ENCODE results near the gene FREM2. TPM values are rescaled to one million over a fixed set of nuclear protein-coding genes. Genes with fewer than 3 reads are reported as not detected.
A peak's percentile ranks its signal among the peaks of the same experiment; 100 is the strongest.

Gene FREM2
- 16.9 TPM for total RNA-seq
- 3.6 TPM for polyA plus RNA-seq (ENCODE audit: insufficient read depth, low read depth, low replicate concordance)
- long read RNA-seq, donor 1, full-length matches to known transcripts, result 1 of 1 reads
- long read RNA-seq, donor 1, partial matches to known transcripts, result 0 of 1 reads
- long read RNA-seq, donor 1, other reads (novel, unspliced or antisense), result 0 of 1 reads
- long read RNA-seq, donor 2, result 0 reads
- long read RNA-seq, donor 3, partial matches to known transcripts, result 17 of 17 reads
- long read RNA-seq, donor 3, other reads (novel, unspliced or antisense), result 0 of 17 reads
- long read RNA-seq, donor 4, result 0 reads
- long read RNA-seq, donor 5, result 0 reads
- long read RNA-seq, donor 6, result 0 reads
- long read RNA-seq, donor 7, partial matches to known transcripts, result 0 of 2 reads
- long read RNA-seq, donor 7, other reads (novel, unspliced or antisense), result 2 of 2 reads
- long read RNA-seq, donor 8, full-length matches to known transcripts, result 2 of 2 reads
- long read RNA-seq, donor 8, partial matches to known transcripts, result 0 of 2 reads
- long read RNA-seq, donor 8, other reads (novel, unspliced or antisense), result 0 of 2 reads
- long read RNA-seq, donor 9, result 0 reads
- long read RNA-seq, donor 10, result 0 reads

DNA sequence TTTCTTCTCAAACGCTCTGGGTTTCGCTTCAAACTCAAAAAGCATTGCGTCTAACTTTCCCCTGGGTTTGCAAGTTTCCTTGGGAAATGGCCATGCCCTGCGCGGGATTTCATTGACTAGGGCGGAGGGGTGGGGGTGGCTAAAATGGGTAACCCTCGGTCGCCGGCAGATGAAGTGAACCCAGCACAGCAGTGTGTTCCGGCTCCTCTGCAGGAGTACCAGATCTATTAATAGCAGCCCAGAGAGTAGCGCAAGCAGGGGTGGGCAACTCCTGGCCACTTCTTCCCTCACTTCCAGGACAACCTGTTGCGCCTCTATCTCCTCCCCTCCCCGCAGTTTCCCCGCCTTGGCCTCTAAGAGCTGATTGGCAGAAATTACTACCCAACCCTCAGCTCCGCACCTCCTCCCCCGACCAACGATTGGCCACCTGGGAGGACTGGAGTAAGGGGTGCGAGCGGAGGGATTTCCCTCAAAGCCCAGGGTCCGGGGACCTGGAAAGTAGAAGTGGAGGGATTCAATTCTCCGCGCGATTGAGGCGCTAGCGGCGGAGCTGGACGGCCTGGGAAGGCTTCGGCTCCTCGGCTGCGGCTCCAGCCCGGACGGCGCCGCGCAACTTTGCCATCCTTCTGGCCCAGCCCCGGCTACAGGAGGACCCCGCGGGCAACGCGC, at the start of gene FREM2:
Gene FREM2, plus strand, starts transcription at position 501 of the 669 bp plus-strand sequence. CDS start 268 bp downstream, outside the sequence.
- FAIRE-seq, result no peak
- Histone ChIP-seq H3K9ac (ENCODE audit: low read length in 3 of 3) (peak within 1 kb of the TSS; percentile 8 to 42 (median 33)), H3K4me3 (ENCODE audit: low read length in 3 of 3) (peak within 1 kb of the TSS; percentile 56 to 84 (median 80)), H3K4me1 (ENCODE audit: control insufficient read depth in 2 of 3, insufficient read depth in 2 of 3, low read depth in 1 of 3, low read length in 3 of 3) (peaks cover 0 to 4% (median 3%) of the 10 kb centered on the region in 3 donors), H3K36me3 (ENCODE audit: control insufficient read depth in 2 of 3, insufficient read depth in 3 of 3, low read length in 3 of 3) (no peaks in the 10 kb centered on the region), H3K27ac (ENCODE audit: low read depth in 2 of 2, low read length in 2 of 2) (peak within 1 kb of the TSS; percentile 13 to 32), H3K27me3 (ENCODE audit: control insufficient read depth, insufficient read depth, low read length) (no peaks in the 10 kb centered on the region), H3K9me3 (ENCODE audit: control insufficient read depth in 2 of 3, insufficient read depth in 1 of 3, low read length in 3 of 3) (no peaks in the 10 kb centered on the region)
- intact Hi-C loops (cut with DNase I), result no loop called here
- DNase-seq, result peak; percentile 85 to 97 (median 95)
- TF ChIP-seq, protein P1, sequence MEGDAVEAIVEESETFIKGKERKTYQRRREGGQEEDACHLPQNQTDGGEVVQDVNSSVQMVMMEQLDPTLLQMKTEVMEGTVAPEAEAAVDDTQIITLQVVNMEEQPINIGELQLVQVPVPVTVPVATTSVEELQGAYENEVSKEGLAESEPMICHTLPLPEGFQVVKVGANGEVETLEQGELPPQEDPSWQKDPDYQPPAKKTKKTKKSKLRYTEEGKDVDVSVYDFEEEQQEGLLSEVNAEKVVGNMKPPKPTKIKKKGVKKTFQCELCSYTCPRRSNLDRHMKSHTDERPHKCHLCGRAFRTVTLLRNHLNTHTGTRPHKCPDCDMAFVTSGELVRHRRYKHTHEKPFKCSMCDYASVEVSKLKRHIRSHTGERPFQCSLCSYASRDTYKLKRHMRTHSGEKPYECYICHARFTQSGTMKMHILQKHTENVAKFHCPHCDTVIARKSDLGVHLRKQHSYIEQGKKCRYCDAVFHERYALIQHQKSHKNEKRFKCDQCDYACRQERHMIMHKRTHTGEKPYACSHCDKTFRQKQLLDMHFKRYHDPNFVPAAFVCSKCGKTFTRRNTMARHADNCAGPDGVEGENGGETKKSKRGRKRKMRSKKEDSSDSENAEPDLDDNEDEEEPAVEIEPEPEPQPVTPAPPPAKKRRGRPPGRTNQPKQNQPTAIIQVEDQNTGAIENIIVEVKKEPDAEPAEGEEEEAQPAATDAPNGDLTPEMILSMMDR (IDR thresholded peaks at IDR 0.05; ENCODE audit: borderline replicate concordance, extremely low read depth, insufficient read depth), result no peak

DNA sequence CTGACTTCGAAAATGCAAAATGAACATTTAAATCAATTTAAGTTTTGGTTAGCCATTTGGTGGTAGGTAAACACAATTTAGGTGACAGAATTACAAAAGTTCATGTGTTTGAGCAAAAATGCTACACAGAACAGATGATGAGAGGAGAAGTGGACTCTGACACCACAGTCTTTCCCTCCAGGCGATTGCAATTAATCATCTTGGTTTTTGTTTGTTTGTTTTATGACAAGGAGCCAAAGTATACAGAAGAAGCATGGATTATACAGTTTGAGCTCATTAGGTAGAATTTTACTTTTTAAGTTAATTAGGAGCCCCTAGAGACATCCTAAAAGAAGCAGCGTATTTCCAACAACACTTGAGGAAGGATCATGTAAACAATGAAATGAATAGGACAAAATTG, 49.3 kb upstream of the FREM2 start:
- FAIRE-seq (no peak), DNase-seq (no peak)
- intact Hi-C loops (cut with DNase I), result no loop called here
- H3K4me3 ChIP-seq (ENCODE audit: low read length in 3 of 3), result no peak overlapping the region
- no peaks in the 10 kb centered on the region for H3K36me3 ChIP-seq (ENCODE audit: control insufficient read depth in 2 of 3, insufficient read depth in 3 of 3, low read length in 3 of 3)
- TF ChIP-seq, protein P1 (IDR thresholded peaks at IDR 0.05; ENCODE audit: borderline replicate concordance, extremely low read depth, insufficient read depth), result no peak
- no peak overlapping the region for H3K9ac ChIP-seq (ENCODE audit: low read length in 3 of 3)
- H3K27ac ChIP-seq (ENCODE audit: low read depth in 2 of 2, low read length in 2 of 2), result no peak overlapping the region
- no peaks in the 10 kb centered on the region for H3K27me3 ChIP-seq (ENCODE audit: control insufficient read depth, insufficient read depth, low read length)
- H3K4me1 ChIP-seq (ENCODE audit: control insufficient read depth in 2 of 3, insufficient read depth in 2 of 3, low read depth in 1 of 3, low read length in 3 of 3), result peaks cover 0 to 2% (median 0%) of the 10 kb centered on the region in 3 donors
- no peaks in the 10 kb centered on the region for H3K9me3 ChIP-seq (ENCODE audit: control insufficient read depth in 2 of 3, insufficient read depth in 1 of 3, low read length in 3 of 3)

DNA sequence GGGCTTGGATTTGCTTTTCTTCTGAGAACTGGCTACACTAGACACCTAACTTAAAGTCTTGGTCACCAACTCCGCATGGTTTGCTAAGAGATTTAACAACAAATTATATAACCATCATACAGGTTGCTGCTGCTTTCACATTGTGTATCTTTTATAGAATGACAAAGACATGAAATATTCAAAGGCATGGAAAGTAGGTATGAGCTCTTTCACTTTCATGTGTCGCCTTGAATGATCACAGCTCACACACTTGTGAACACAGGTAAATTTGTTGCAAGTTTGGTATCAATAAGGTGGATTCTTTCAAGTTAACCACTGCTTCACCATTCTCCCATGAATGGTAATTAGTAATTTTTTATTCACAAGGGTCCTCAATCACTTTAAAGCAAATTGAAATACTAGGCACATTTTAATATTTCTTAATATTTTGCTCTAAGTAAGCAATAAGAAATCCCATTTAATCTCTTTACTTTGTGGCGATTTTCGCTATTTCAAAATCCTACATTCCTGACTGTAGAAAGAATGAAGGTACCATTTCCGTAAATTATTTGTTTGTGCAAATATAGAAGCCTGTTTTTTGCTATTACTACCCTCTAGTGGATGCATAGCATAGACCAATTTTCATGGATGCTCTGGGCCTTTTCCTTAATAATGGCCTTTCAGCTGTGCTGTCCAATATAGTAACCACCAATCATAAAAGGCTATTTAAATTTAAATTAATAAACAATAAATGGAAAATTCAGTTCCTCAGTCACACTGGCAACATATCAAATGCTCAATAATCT, 45.5 kb upstream of the FREM2 start:
- H3K27me3 ChIP-seq (ENCODE audit: control insufficient read depth, insufficient read depth, low read length), result no peaks in the 10 kb centered on the region

More for the DNA sequence above, 45.5 kb upstream of the FREM2 start:
- TF ChIP-seq, protein P1 (IDR thresholded peaks at IDR 0.05; ENCODE audit: borderline replicate concordance, extremely low read depth, insufficient read depth), result no peak
- Histone ChIP-seq H3K4me3 (ENCODE audit: low read length in 3 of 3) (no peak overlapping the region), H3K27ac (ENCODE audit: low read depth in 2 of 2, low read length in 2 of 2) (no peak overlapping the region), H3K4me1 (ENCODE audit: control insufficient read depth in 2 of 3, insufficient read depth in 2 of 3, low read depth in 1 of 3, low read length in 3 of 3) (peaks cover 0 to 2% (median 0%) of the 10 kb centered on the region in 3 donors), H3K9ac (ENCODE audit: low read length in 3 of 3) (no peak overlapping the region), H3K36me3 (ENCODE audit: control insufficient read depth in 2 of 3, insufficient read depth in 3 of 3, low read length in 3 of 3) (no peaks in the 10 kb centered on the region), H3K9me3 (ENCODE audit: control insufficient read depth in 2 of 3, insufficient read depth in 1 of 3, low read length in 3 of 3) (no peaks in the 10 kb centered on the region)
- DNase-seq (no peak), FAIRE-seq (no peak)
- intact Hi-C loops (cut with DNase I), result no loop called here
